Globus pallidus (tissue), 1 donor: ENCODE results near the gene SORBS1.

Source experiments
- DNase-seq: peaks from one replicate; pipeline ENCODE4 v3.0.0-alpha.2; 2015; ENCODE audit warnings: low spot score

SORBS1 gene

DNA sequence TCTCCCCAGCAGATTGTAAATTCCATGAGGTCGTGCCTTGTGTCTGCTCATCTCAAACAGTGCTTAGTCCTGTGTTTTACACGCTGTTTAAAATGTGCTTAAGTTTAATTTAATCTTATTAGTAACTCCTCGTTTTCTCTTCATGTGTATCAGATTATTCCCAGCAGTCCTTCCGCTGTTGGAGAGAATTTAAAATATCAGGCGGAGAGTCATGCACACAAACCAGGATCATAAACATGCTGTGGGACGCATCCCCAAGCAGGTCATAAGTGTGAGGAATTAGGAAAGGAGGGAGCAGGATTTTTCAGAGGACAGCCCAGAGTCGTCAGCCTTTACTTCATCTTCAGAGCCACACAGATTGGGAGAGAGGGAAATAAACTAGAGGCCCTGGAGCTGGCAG, 4.2 kb upstream of the SORBS1 start:
- DNase-seq, result no peak

DNA sequence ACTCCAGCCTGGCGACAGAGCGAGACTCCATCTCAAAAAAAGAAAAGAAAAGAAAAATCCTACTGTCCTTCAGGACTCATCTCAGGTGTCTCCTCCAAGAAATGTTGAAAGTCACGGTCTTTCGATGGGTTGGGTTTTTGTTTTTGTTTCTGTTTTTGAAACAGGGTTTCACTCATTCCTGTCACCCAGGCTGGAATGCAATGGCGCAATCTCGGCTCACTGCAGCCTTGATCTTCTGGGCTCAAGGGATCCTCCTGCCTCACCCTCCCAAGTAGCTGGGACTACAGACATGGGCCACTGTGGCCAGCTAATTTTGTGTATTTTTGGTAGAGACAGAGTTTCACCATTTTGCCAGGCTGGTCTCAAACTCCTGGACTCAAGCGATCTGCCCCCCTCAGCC, 3.1 kb upstream of the SORBS1 start:
- no peak for DNase-seq

DNA sequence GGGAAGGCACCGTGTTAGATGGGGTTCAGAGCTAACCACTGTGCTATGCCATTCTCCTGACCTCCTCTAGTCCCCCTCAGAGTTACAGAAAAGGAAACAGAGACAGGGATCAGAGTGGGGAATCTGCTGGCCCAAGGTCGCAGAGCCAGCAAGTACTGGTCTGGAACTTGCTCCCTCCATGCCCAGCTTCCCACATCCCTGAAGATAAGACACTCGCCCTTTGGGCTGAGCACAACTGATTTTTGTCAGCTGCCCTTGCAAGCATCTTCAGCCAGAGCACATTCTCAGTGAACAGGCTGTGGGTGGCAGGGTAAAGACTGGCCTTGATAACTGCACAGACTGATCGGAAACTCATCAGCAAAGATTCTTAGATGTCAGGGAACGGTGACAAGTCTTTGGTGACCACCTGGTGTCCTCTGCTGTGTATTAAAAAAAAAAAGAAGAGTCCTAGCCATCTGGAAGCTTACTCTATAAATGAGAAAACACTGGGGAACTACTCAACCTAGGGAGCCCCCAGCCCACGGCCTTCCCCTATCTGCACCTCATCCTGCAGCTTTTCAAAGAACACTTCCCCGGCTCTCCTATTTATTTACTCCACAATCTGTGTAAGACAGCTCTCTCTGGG, 1.3 kb upstream of the SORBS1 start:
- no peak for DNase-seq

DNA sequence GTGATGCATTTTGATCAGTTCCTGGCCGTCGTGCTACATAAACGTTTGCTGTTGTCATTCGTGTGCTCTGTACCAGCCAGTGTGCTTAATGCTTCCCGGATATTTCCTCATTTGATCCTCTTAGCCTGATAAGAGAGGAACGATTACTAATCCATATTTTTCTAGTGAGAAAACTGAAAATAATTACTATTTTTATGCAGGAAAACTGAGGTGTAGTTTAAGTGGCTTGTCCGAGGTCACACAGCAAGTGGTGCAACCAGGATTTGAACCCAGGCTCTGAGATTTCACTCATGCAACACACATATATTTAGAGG, 650 bp upstream of the SORBS1 start:
- DNase-seq, result no peak

DNA sequence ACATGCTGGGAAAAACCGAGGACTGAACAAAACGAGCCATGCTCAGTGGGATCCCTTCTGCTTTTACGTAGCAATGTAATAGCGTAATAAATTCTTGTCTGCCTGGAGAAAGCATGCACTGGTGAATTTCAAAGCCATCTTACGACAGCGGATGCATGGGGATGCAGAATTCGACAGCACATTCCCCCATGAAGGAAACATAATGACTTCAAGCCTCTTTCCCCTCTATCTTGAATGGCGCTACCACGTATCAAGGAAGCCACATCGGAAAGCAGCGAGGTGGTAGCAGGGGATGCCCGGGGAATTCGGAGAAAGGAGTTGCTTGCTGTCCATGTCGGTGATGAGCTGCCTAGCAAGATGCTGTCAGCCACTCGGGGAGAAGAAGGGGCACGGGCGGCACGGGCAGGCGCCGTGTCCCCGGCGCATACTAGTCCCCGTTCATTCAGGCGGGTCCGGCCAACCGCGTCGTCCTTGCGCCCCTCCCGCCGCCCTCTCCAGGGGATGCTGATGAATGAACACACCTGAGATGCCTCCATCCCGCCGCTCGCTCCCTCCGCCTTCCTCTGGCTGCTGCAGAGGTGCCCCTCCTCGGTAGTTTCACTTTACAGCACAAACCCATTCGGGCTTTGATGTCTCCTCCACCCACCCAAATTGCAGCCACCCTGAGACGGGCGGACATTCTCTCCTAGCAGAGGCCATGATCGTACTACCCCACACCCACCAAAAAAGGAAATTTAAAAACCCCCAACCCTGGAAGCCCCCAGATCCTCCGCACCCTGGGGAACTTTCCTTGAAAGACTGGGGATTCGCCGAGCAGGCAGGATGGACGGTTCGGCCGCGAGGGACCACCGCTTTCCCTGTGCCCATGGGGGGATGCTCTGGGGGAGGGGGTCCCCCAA, 644 bp downstream of the SORBS1 start:
- DNase-seq, result peak; percentile 48

DNA sequence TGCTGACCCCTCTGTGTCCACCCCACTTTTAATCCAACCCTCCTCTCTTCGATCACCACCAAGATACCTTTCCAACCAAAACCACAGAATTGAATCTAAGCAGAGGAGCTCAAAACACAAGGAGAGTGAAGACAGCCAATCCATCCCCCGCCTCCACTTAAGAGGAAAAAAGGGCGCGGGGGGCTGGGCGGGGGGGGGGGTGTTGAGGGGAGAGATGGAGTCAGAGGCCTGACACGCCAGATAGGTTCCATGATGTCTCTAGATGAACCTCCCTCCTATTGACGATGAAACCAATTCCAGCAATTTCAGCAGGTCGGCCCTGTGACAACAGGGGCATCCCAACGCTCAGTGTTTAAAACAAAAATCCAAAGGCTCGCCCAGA, 1.3 kb downstream of the SORBS1 start:
- no peak for DNase-seq

DNA sequence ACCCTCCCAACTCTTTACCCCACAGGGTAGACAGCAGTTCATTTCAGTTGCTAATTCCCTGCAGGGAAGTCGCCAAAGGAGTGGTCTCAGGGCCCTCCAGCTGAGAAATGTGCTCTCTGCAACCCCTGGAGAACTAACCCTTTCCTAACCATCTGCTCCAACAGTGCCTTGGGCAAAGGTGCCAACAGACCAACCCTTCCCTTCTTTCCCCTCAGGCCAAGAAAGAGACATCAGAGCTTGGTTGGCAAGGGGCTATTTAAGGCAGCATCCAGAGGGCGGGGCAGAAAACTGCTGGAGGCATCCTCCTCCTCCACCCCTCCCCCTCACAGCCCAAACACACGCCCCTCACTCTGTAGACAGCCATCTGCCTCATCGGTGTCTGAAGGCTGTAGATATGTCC, 1.7 kb downstream of the SORBS1 start:
- no peak for DNase-seq

DNA sequence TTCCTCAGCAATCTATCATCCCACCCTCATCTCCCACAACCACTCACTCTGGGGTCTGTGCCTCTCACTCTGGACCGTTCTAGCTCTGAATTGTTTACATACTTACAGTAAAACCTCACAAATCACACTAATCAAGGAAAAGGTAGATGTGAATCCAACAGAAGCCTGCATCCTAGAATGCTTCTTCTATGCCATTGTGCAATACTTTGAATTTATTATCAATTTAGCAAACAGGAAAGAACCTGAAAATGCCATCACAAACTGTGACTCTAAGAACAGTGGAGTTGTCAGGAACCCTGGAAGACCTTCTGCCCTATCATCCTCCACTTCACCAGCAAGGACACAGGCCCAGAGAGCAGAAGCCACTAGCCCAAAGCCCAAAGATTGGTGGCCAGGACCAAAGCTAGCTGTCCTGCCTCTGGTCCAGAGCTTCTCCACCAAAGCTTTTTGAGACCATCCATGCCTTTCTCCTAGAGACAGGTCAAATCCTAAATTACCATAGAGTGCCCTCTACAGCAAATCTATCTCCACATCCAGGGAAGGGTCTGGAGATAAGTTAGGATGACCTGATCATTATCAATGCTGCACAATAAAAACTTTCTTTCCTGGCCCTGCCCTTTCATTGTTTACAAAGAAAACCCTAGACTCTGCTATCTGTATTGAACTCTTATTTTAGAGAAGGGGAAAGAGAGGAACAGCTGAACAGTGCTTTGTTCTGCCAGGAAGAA, 2.4 kb downstream of the SORBS1 start:
- no peak for DNase-seq

DNA sequence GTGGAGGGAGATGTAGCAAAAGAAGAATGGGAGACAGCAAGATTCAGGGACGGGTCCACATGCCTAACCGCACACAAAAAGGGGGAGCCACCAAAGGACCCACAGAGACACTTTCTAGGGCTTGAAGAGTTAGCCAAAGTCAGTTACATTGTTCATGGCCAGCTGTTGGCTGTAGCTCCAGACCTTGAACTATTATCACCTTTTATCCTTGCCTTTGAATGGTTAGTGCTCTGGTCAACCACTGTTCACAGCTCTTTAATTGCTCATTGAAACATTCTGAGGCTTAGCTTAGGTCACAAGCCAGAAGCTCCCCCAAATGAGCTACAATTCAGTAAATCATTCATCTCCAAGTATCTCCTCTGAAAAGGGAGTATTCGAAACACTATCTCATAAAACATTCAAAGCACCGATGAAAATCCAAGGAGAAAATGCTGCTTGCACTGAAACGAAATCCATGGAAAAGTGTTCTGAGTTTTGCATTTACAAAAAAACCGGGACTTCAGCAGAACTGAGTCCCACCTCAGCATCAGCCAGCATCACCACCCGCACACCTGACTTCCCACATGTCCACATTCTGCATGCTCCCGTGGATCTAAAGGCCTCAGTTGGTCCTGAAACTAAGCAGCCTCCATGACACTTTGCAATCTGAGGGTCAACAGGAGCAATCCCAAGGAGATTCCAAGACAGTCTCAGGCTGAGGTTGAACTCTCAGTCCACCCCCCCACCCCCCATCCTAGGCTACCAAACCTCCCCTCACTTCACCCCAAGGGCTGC, 4.0 kb downstream of the SORBS1 start:
- no peak for DNase-seq

DNA sequence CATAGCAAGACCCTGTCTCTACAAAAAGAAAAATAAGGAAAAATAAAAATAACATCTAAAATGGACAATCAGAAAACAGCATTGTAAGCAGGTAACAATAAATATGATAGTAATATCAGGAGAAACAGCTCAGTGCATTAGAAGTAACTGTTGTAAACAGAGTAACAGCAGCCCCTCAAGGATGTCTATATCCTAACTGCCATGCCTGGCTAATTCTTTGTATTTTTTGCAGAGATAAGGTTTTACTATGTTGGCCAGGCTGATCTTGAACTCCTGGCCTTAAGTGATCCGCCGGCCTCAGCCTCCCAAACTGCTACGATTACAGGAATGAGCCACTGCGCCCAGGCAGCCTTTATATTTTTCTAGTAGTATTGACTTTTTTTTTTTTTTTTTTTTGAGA, 7.5 kb downstream of the SORBS1 start:
- DNase-seq, result no peak

DNA sequence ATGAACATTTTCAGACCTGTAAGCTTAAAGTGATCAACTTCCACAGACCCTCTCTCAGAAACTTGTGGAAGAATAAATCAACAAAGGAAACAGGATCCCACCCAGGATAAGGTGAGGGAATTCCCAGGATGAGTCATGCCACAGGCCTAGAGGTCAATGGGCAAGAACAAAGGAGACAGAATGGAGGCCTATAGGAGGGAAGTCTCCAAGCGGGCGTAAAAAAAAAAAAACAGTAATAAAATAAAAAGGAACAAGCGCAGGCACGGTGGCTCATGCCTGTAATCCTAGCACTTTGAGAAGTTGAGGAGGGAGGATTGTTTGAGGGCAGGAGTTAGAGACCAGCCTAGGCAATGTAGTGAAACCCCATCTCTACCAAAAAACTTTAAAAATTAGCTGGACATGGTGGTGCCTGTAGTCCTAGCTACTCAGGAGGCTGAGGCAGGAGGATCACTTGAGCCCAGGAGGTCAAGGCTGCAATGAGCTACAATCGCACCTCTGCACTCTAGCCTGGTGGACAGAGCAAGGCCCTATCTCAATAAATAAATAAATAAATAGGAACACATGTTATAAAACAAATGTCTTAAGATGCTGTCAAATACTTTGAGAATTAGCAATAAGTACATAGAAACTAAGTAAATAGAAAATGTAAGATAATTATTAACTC, 8.4 kb downstream of the SORBS1 start:
- DNase-seq, result no peak

DNA sequence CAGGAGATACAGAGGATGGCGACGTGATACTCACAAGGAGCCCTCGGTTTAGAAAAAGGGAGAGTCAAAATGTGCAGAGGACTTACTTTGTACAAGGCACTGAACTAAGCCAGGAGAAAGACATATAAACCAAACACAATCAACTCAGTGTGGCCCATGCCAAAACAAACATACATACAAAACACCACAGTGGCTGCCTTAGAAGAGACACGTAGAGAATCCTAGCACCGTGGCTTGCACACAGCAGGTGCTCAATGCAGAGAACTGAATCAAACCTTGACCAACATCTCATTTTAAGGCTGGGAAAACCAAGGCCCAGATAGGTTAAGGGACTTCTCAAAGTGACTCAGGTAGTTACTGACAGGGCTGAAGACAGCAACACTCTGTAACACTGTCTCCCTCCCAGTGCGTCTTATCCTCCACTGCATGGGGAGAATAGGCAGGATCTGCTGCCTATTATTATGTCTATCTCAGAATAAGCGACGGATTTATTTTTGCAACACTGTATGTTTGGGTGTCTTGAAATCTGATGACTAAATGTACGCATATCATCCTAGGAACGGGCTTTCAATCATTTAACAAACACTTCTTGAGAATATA, 11.0 kb downstream of the SORBS1 start:
- no peak for DNase-seq

DNA sequence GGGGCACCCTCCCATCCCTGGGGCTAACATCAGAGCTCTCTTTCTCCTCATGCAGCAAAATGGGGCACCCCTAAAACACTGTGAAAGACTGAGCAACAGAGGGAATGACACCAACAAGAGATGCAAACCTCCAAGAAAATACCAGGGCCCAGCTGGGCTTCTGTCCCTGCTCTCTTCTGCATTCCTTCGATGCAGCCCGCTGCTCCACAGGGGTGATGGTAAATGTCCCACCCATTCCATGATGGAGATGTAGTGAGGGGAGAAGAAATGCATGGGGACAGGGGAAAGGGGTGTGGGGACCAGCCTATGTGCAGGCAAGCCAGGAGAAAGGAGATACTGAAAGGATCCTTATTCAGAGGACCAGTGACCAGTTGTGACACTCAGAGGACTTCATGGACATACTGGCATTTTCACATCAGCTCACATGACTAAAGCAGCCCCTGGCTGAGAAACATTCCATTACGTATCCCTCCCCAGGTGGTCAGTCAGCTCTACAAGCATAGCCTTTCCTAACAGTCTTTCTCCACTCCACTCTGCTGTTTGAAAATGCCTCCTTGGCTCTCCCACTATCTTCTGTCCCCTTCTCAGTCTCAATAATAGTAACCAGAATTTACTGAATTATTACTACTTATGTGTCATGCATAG, 13.3 kb downstream of the SORBS1 start:
- no peak for DNase-seq

DNA sequence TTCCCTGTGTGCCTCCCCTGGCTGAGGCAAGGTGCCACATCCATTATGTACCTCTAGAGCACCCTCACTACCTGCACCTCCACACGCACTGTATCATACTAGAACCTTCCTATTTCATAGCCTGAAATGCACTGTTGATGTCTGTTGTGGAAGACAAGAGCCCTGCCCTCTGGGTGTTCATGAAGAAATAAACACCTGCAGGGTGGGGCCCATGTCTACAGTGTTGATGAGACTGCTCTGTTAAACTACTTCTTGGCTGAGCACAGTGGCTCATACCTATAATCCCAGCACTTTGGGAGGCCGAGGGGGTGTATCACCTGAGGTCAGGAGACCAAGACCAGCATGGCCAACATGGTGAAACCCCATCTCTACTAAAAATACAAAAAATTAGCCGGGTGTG, 14.0 kb downstream of the SORBS1 start:
- no peak for DNase-seq

DNA sequence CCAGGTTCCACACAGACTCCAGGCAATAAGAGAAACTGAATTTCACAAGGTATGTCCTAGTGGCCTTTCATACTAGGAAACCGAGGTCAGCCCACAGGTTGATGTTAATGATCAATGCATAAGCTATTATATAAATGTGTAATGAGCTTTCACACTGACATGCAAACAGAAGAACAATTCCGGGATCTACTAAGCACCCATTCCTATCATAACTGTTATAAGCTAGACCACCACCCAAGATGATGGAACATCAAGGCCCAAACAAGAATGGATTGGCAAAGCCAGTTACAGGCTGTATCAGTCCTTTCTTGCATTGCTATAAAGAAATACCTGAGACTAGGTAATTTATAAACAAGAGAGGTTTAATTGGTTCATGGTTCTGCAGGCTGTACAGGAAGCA, 15.2 kb downstream of the SORBS1 start:
- DNase-seq, result no peak

DNA sequence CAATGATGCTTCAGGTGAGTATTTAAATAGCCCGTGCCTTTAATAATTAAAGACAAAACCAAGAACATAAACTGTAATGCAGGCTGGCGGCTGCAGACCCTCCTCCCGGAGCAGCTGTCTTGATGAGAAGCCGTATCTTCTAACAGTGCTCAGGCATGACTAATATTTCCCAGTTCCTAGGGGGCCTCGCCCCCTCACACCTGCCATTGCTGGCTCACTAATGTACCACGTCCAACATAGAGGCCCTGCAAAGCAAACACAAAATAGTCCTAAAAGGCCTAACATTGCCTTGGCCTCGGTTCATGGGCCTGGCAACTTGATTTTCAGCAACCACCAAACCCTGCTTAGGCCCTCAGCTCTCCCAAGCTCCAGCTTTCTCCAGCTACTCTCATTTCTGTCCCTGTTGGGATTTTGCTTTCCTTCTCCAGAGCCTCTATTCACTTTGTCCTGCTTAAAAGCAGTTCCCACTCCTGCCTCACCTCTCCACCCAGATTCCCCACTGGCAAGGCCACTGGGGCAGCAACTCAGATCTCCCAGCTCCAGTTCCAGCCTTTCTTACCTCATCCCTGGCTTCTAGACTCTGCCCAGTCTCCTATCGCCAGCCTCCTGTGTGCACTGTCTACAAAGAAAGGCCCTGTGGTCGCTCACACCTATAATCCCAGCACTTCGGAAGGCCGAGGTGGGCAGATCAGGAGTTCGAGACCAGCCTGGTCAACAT, 16.2 kb downstream of the SORBS1 start:
- DNase-seq, result no peak

DNA sequence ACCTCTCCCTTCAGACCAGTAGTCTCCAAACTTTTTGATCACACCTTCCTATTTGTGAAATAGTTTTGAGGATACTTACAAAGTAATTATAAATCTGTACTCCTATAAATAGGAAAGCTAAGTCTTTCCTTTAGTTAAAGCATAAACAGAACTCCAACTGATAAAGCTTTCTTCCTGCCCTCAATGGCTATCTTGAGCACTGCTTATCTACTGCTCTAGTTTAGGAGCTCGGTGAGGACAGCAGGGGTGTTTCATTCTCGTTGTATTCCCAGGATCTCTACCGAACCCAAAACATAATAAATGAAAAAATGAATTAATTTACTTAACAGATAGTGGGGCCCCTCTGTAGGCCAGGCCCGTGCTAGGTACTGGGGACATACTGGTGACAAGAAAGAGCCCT, 17.7 kb downstream of the SORBS1 start:
- no peak for DNase-seq

DNA sequence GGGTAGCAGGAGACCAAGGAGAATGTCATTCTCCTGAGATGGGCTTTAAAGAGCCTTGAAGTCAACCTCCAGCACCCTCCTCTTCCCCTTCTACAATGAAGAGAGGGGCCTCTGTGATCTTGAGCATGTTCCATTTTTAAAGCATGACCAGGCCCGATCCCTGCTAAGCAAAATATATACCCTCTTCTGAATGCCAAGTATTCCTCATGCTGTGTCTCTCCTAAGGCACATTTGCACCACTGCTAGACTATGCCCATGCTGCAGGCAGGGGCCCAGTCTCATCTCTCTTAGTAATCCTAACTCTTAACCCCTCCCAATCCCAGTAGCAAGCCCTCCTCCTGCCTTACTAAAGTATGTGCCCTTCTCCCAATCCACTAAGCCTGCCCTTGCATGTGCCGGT, 18.4 kb downstream of the SORBS1 start:
- DNase-seq, result no peak

DNA sequence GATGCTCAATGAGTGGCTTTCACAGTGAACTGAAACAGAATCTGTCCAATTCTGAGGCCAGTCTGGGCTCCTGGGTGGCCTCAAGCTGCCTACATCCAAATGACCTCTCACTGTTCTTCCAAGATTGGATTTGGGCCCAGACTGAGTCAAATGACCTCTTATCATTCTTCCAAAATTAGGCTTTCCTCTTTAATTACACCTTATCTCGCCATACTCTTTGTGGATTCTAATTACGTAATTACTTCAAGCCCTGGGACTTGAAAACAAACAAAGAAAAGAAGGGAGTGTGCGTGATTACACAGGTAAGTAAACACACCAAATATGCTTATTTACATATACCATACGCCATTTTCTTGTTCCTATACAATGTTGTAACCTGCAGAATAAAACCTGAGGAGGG, 18.8 kb downstream of the SORBS1 start:
- no peak for DNase-seq

DNA sequence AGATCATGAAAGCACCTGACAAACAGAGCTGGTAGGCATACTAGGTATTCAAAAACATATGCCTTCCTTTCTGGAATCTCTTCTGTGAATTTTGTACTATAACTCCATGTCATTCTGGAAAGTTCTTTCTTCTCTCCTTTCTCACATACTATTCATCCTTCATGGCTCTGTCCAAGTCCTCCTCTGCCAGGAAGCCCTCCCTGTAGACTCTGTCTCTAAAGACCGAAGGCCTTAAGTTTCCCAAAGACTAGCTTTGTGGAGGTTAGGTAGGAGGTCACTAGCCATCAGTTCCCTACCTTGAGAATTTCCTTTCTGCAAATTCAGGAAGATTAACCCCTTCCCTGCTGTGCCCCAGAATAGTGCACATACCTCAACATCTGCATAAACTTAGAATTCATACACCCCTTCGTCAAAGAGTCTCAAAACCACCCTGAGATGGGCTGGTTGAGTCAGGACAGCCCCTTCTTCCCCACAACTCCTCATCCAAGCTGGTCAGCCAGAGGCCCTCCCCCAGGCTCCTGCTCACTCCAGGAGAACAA, 20.6 kb downstream of the SORBS1 start:
- no peak for DNase-seq
